ENCODE data around the gene CIAO1.

- TF ChIP-seq CTCF (IDR thresholded peaks at IDR 0.05; ENCODE audit: control extremely low read depth in 1 of 3, insufficient read depth in 1 of 3, low read depth in 1 of 3, low read length in 3 of 3): peak in 2 of 3 experiments; percentile 24 to 29; a peak in 3 of 4 replicates
- peak; percentile 85 for TF ChIP-seq BRCA1 (IDR thresholded peaks at IDR 0.05; ENCODE audit: low read depth, low read length)
- TF ChIP-seq, protein P1, sequence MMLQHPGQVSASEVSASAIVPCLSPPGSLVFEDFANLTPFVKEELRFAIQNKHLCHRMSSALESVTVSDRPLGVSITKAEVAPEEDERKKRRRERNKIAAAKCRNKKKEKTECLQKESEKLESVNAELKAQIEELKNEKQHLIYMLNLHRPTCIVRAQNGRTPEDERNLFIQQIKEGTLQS (IDR thresholded peaks at IDR 0.05; ENCODE audit: insufficient read depth, low read depth, low read length): peak; percentile 84
- TF ChIP-seq, protein P2, sequence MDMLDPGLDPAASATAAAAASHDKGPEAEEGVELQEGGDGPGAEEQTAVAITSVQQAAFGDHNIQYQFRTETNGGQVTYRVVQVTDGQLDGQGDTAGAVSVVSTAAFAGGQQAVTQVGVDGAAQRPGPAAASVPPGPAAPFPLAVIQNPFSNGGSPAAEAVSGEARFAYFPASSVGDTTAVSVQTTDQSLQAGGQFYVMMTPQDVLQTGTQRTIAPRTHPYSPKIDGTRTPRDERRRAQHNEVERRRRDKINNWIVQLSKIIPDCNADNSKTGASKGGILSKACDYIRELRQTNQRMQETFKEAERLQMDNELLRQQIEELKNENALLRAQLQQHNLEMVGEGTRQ (IDR thresholded peaks at IDR 0.05; ENCODE audit: low read length): no peak
- TF ChIP-seq KDM1A (IDR thresholded peaks at IDR 0.05; ENCODE audit: borderline replicate concordance, low read length): no peak
- TF ChIP-seq NRF1 (IDR thresholded peaks at IDR 0.05; ENCODE audit: low read depth, low read length): 0 out of 2 replicates have a peak, but pooled peaks have one; percentile 23
- no peak; the same call in 1 of the 2 replicates for TF ChIP-seq POLR2AphosphoS5 (IDR thresholded peaks at IDR 0.05; ENCODE audit: low read depth, low read length)
- TF ChIP-seq TAF1 (IDR thresholded peaks at IDR 0.05; ENCODE audit: low read depth, low read length): peak; percentile 64
- TF ChIP-seq, protein P3, sequence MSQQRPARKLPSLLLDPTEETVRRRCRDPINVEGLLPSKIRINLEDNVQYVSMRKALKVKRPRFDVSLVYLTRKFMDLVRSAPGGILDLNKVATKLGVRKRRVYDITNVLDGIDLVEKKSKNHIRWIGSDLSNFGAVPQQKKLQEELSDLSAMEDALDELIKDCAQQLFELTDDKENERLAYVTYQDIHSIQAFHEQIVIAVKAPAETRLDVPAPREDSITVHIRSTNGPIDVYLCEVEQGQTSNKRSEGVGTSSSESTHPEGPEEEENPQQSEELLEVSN (IDR thresholded peaks at IDR 0.05): peak; percentile 18; the same call in 1 of the 2 replicates
These were observed at the start of gene CIAO1, which contains the start of gene TMEM127 for GRCh38 chr2:96265840-96266679.

Data from H1 (cell line).